ENCODE data around the gene ERC2.

GRCh38 chr3:56076746-56077145 is 391.5 kb downstream of the ERC2 start:
- TF ChIP-seq, protein P1, sequence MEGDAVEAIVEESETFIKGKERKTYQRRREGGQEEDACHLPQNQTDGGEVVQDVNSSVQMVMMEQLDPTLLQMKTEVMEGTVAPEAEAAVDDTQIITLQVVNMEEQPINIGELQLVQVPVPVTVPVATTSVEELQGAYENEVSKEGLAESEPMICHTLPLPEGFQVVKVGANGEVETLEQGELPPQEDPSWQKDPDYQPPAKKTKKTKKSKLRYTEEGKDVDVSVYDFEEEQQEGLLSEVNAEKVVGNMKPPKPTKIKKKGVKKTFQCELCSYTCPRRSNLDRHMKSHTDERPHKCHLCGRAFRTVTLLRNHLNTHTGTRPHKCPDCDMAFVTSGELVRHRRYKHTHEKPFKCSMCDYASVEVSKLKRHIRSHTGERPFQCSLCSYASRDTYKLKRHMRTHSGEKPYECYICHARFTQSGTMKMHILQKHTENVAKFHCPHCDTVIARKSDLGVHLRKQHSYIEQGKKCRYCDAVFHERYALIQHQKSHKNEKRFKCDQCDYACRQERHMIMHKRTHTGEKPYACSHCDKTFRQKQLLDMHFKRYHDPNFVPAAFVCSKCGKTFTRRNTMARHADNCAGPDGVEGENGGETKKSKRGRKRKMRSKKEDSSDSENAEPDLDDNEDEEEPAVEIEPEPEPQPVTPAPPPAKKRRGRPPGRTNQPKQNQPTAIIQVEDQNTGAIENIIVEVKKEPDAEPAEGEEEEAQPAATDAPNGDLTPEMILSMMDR (IDR thresholded peaks at IDR 0.05): no peak
- no peak for TF ChIP-seq ZFX (IDR thresholded peaks at IDR 0.05; ENCODE audit: borderline replicate concordance)

All from 22Rv1 (cell line).